HUDEP-2 (cell line): ENCODE measurements around the gene NFATC2.

ENCODE experiments used
- DNase-seq, 76 experiments: peaks; one replicate each; lab custom pipeline; 2025; ENCODE audit not compliant: unreplicated experiment in 76 of 76; lab: John Stamatoyannopoulos, UW

NFATC2 gene

GRCh38 chr20:51422514-51423289 is 119.8 kb downstream of the NFATC2 start:
- no peak for DNase-seq

- DNase-seq, result no peak
These were observed 121.7 kb downstream of the NFATC2 start for GRCh38 chr20:51420805-51421204.

- no peak for DNase-seq
These were observed 122.4 kb downstream of the NFATC2 start for GRCh38 chr20:51420111-51420510.

- no peak for DNase-seq
These were observed 122.9 kb downstream of the NFATC2 start for GRCh38 chr20:51419646-51420045.

- DNase-seq, result peak in 2 of 76 experiments; percentile 2 to 14
These were observed 123.3 kb downstream of the NFATC2 start for GRCh38 chr20:51419231-51419630.

GRCh38 chr20:51418137-51418529 is 124.4 kb downstream of the NFATC2 start:
- no peak for DNase-seq

GRCh38 chr20:51417250-51418136 is 125.0 kb downstream of the NFATC2 start:
- no peak for DNase-seq

- DNase-seq, result no peak
These were observed 125.8 kb downstream of the NFATC2 start for GRCh38 chr20:51416532-51417249.

- DNase-seq, result no peak
These were observed 128.7 kb downstream of the NFATC2 start for GRCh38 chr20:51413857-51414256.

GRCh38 chr20:51412951-51413481 is 129.5 kb downstream of the NFATC2 start:
- DNase-seq, result no peak

- DNase-seq, result no peak
These were observed 130.1 kb downstream of the NFATC2 start for GRCh38 chr20:51412333-51412871.

- DNase-seq, result no peak
These were observed 130.6 kb downstream of the NFATC2 start for GRCh38 chr20:51411870-51412269.

GRCh38 chr20:51410586-51411325 is 131.8 kb downstream of the NFATC2 start:
- no peak for DNase-seq

- DNase-seq, result no peak
These were observed 133.2 kb downstream of the NFATC2 start for GRCh38 chr20:51409192-51409880.

- DNase-seq, result peak in 1 of 76 experiments; percentile 12
These were observed 138.0 kb downstream of the NFATC2 start for GRCh38 chr20:51404297-51405060.

GRCh38 chr20:51403466-51404220 is 138.9 kb downstream of the NFATC2 start:
- DNase-seq, result peak in 1 of 76 experiments; percentile 6

- no peak for DNase-seq
These were observed 140.3 kb downstream of the NFATC2 start for GRCh38 chr20:51402201-51402600.

GRCh38 chr20:51401496-51401895 is 141.0 kb downstream of the NFATC2 start:
- no peak for DNase-seq
